OCI-LY1 (cell line): ENCODE data around the gene NEURL1.

Experiments
- EZH2 ChIP-seq: fragments of 200-600 bp; sonication (generic), shearing (Covaris generic); IDR thresholded peaks from 2 replicates; pipeline ENCODE4 v1.8.0; 2017; ENCODE audit warnings: borderline replicate concordance, mixed run types, mild to moderate bottlenecking, antibody characterized with exemption, low read length, moderate library complexity, mixed read lengths
- TF ChIP-seq, protein P1 (sequence below): fragments of 200-600 bp; sonication (generic), shearing (Covaris generic); IDR thresholded peaks from 2 replicates; pipeline ENCODE4 v1.5.1; 2017; ENCODE audit warnings: mild to moderate bottlenecking, antibody characterized with exemption, low read length, moderate library complexity, mixed read lengths

DNA sequence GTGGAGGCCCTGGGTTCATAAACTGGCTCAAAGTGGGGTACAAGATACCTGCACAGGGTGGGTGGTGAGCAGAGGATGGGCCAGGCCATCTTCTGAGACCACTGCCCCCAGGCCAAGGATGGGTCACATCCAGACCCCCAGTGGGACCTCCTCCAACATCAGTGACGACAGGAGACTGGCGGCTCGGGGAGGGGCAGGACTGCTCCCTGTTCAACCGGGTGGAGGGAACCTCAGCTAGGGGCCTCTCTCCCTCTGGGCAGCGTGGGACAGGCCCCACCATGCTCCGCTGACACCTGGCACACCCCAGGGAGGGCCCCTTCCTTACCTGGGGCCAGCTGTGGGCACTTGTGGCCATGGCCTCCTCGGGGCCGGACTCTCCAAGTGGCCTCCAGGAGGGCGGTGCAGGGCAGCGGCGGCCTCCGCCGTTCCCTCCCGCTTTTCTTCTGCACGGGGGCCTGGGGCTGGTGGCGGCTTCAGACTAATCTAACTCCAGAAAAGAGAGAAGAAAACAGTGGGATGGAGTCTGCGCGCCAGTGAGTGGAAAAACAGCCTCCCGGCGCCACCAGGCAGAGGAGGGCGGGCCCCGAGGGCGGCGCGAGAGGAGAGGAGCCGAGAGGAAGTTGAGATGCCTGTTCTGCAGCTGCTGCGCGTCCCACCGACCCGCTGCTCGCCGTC is 41.5 kb upstream of the NEURL1 start, which contains the start of gene CALHM2:
- TF ChIP-seq, protein P1, sequence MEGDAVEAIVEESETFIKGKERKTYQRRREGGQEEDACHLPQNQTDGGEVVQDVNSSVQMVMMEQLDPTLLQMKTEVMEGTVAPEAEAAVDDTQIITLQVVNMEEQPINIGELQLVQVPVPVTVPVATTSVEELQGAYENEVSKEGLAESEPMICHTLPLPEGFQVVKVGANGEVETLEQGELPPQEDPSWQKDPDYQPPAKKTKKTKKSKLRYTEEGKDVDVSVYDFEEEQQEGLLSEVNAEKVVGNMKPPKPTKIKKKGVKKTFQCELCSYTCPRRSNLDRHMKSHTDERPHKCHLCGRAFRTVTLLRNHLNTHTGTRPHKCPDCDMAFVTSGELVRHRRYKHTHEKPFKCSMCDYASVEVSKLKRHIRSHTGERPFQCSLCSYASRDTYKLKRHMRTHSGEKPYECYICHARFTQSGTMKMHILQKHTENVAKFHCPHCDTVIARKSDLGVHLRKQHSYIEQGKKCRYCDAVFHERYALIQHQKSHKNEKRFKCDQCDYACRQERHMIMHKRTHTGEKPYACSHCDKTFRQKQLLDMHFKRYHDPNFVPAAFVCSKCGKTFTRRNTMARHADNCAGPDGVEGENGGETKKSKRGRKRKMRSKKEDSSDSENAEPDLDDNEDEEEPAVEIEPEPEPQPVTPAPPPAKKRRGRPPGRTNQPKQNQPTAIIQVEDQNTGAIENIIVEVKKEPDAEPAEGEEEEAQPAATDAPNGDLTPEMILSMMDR = no peak
- TF ChIP-seq EZH2 = no peak
